ENCODE data around the gene ITK. TPM values are rescaled to one million over a fixed set of nuclear protein-coding genes. Genes with fewer than 3 reads are reported as not detected.
"Not testable (repeated sequence)": the region's sequence is repeated elsewhere in the genome, so short reads cannot be mapped to it uniquely, and the experiment has no call there.

The ITK gene
- total RNA-seq, 1 donor from 2014 or later = 8.1 TPM

- no peaks in the 10 kb centered on the region for H3K4me1 ChIP-seq
- no peaks in the 10 kb centered on the region for H3K27me3 ChIP-seq
- no peak overlapping the region for H3K4me3 ChIP-seq
- TF ChIP-seq, protein P1, sequence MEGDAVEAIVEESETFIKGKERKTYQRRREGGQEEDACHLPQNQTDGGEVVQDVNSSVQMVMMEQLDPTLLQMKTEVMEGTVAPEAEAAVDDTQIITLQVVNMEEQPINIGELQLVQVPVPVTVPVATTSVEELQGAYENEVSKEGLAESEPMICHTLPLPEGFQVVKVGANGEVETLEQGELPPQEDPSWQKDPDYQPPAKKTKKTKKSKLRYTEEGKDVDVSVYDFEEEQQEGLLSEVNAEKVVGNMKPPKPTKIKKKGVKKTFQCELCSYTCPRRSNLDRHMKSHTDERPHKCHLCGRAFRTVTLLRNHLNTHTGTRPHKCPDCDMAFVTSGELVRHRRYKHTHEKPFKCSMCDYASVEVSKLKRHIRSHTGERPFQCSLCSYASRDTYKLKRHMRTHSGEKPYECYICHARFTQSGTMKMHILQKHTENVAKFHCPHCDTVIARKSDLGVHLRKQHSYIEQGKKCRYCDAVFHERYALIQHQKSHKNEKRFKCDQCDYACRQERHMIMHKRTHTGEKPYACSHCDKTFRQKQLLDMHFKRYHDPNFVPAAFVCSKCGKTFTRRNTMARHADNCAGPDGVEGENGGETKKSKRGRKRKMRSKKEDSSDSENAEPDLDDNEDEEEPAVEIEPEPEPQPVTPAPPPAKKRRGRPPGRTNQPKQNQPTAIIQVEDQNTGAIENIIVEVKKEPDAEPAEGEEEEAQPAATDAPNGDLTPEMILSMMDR (IDR thresholded peaks at IDR 0.05) = no peak
- no peak for DNase-seq
- intact Hi-C loops (cut with DNase I) = no loop called here
- H3K9me3 ChIP-seq = no peaks in the 10 kb centered on the region
- no peak for ATAC-seq
- H3K36me3 ChIP-seq = no peaks in the 10 kb centered on the region
- no peak overlapping the region for H3K27ac ChIP-seq
Observed at GRCh38 chr5:157175071-157175612, 5.5 kb upstream of the ITK start.

DNA sequence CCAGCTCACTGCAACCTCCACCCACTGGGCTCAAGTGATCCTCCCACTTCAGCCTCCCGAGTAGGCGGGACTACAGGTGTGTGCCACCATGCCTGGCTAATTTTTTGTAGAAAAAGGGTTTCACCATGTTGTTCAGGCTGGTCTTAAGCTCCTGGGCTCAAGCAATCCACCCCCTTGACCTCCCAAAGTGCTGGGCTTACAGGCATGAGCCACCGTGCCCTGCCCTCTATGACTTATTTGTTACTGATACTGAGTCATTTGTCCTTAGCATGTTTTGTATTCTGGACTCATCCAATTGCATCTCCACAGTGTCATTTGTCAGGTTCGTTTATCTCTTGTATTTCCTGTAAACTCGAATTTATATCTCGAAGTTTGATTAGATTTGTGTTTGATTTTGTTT lies 2.7 kb upstream of the ITK start:
- Histone ChIP-seq H3K27me3 (no peaks in the 10 kb centered on the region), H3K36me3 (no peaks in the 10 kb centered on the region), H3K4me1 (no peaks in the 10 kb centered on the region), H3K27ac (no peak overlapping the region), H3K9me3 (no peaks in the 10 kb centered on the region), H3K4me3 (no peak overlapping the region)
- TF ChIP-seq, protein P1 (IDR thresholded peaks at IDR 0.05) = no peak
- DNase-seq (no peak), ATAC-seq (no peak)
- intact Hi-C loops (cut with DNase I) = no loop called here

DNA sequence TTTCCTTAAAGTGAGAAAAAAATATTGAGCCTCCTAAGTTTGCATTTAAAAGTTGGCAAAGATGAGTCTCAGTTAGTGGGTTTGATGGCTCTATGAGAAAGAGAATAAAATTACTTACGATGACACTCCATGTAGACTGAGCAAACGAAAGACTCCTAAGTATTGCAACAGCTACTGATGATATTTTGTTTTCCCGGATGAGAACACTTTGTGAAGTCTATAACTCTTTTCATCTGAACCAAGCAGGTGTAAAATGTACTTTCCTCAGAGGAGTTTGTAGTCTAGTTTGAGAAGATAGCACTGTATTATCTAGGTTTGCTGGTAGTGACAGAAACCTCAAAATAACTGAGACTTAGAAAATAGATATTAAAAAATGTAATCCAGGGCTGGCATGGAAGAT lies 1.7 kb upstream of the ITK start:
- DNase-seq (no peak), ATAC-seq (no peak)
- H3K4me1 ChIP-seq = no peaks in the 10 kb centered on the region
- no peaks in the 10 kb centered on the region for H3K9me3 ChIP-seq
- no peaks in the 10 kb centered on the region for H3K36me3 ChIP-seq
- intact Hi-C loops (cut with DNase I) = no loop called here
- no peak overlapping the region for H3K27ac ChIP-seq
- H3K4me3 ChIP-seq = no peak overlapping the region
- TF ChIP-seq, protein P1 (IDR thresholded peaks at IDR 0.05) = no peak
- no peaks in the 10 kb centered on the region for H3K27me3 ChIP-seq

DNA sequence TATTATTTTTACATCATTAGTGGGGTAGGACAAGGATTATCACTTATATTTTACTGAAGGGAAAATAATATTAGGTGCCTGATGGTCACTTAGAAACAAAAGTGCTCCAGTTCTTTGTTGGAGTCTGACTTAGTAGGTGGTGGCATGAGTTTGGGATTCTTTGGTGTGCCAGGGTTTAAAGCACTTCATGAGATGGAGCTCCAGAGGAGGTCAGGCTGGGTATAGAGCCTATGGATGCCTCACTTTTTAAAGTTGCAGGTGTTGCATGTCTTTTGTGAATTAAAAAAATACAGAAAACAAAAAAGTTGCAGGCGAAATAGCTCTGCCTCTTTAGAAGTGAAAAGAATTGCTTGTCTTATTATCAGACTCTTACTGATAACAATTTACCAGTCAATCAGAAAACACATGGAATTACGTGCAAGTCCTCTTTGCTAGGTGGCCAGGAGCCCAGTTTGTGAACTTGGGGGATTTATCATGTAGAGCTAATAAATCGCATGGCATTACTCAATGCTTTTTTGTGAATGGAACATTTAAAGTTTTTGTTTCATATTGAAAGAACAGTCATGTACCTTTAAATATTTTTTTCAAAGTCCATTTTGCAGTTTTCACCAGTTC lies 1.6 kb downstream of the ITK start:
- Histone ChIP-seq H3K4me1 (no peaks in the 10 kb centered on the region), H3K4me3 (peak overlapping the region; percentile 39), H3K36me3 (no peaks in the 10 kb centered on the region), H3K27me3 (no peaks in the 10 kb centered on the region), H3K9me3 (no peaks in the 10 kb centered on the region), H3K27ac (peak overlapping the region; percentile 52)
- TF ChIP-seq, protein P1 (IDR thresholded peaks at IDR 0.05) = no peak
- ATAC-seq = no peak
- intact Hi-C loops (cut with DNase I) = no loop called here
- no peak for DNase-seq

DNA sequence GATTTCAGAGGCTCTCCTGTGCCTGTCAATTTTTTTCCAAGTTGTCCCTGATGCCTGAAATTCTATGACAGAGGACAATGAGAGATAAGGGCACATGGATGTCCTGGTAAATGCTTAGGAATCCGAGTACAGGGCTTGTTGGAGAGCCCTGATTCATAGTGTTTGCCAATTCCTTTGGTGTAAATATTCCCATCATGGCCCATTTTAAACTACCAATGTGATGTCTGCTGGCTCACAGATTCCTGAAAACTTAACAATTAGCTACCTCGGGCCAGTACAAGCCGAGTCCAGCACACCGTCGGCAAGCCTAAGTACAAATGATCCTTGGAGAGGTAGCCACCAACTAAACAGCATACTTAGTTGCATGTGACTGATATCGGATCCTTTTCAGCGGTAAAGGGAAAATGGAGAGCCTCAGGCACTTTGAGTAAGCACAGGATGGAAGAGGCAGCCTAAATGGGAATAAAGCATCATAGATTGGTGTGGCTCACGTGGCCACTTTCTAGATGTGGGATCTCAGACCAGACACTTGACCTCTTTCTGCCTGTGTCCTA lies 3.6 kb downstream of the ITK start:
- Histone ChIP-seq H3K36me3 (no peaks in the 10 kb centered on the region), H3K27me3 (no peaks in the 10 kb centered on the region), H3K27ac (no peak overlapping the region), H3K4me1 (no peaks in the 10 kb centered on the region), H3K9me3 (no peaks in the 10 kb centered on the region), H3K4me3 (peak overlapping the region; percentile 39)
- TF ChIP-seq, protein P1 (IDR thresholded peaks at IDR 0.05) = no peak
- ATAC-seq (no peak), DNase-seq (no peak)
- intact Hi-C loops (cut with DNase I) = no loop called here

- H3K27ac ChIP-seq; intact Hi-C loops (cut with DNase I); H3K4me3 ChIP-seq; ATAC-seq; DNase-seq; H3K27me3 ChIP-seq; H3K4me1 ChIP-seq; H3K36me3 ChIP-seq; H3K9me3 ChIP-seq: not testable (repeated sequence)
Observed at GRCh38 chr5:157185122-157185521, 4.5 kb downstream of the ITK start.

Data from upper lobe of right lung (tissue), 1 donor.